Measurements from ENCODE around the gene THEM4.

THEM4 gene

GRCh38 chr1:151909167-151910149 is at the start of gene THEM4:
Gene THEM4, minus strand, starts transcription at chr1:151909511. Its CDS starts 53 bp downstream, at chr1:151909458.
- peak; percentile 99 for DNase-seq (ENCODE audit: low spot score)

DNA sequence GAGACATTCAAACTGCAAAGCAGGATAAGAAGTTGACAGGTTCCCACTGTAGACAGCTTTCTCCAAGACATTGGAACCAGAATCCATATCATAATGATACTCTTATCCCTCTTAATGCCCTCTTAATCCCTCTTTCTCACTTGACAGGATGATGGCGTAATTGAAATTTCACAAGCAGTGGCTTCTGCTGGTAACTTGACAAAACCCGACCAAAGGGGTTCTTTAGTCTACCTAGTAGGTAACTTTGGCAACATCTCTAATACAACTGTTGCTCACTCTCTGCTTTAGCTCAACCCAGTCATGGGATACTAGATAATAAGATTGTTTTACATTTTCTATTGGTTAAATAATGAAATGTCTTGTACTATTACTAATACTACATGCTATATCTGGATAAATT is 49.6 kb upstream of the THEM4 start:
- DNase-seq (ENCODE audit: low spot score): no peak

DNA sequence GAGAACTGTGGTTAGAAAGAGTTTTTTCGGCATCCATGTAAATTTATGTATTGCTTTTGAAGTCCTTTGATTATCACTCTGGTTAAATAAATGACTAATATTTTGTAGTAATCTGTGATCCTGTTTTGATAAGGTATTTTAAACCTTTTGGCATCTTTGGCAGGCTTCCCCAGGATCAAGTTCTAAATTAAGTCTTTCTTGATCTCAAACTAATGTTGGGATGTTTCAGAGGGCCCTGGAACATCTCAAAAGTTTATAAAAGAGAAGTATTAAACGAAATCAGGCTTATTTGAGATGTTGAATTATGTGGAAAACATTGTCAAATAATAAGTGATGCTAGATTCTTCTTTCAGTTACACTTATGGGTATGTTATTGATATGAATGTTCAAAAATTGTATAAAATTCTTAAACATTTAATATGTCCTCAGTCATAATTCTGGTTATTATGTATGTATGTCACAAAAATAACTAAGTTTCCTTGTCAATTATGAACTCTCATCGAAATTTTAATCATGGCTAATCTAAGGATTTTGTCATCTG is 47.7 kb upstream of the THEM4 start:
- DNase-seq (ENCODE audit: low spot score): no peak

DNA sequence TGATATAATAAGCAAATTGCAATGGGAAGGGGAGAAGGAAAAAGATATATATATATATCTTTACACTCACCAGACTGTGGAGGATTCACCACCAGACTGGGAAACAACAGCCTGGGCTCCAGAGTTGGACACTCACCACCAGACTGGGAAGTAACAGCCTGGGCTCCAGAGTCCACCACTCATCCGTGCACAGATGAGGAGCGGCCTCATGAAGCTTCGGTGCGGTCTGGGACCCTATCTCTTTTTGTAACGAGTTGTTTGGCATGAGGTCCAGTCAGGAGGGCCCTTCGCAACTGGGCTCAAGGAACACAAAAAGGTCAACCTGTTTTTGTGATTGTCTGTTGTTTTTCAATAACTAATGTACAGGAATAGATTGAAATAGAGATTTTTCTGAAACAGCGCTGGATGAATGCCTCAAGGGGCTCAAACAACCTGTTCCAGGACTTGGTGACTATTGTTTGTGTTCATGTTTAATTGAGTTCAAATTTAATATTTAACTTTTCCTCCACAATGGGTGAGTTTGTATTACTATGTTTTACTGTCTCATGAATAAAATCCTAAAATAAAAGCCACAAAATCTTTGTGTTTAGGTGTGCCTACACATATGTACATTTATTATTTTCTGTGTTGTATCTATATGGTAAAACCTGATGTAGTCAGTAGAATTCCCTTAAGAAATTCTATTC is 44.2 kb upstream of the THEM4 start:
- no peak for DNase-seq (ENCODE audit: low spot score)

DNA sequence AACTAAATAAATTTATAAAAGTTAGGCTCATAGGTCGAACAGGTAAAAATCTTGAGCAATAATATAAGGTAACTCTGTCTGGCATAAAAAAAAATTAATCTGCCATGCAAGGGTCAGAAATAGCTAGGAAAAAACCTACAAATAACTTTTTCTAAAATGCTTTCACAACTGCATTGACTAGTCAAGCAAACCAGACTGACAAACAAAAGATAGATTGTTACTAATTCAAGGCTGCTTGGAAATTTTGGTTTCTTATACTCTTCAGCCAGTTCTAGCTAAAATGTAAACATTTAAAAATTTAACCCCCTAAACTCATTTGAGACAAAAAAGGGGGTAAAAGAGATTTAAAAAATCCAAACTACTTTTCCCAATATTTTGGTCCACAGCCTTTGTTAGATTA is 43.5 kb upstream of the THEM4 start:
- no peak for DNase-seq (ENCODE audit: low spot score)

GRCh38 chr1:151949371-151950193 is 40.3 kb upstream of the THEM4 start:
- DNase-seq (ENCODE audit: low spot score): no peak

DNA sequence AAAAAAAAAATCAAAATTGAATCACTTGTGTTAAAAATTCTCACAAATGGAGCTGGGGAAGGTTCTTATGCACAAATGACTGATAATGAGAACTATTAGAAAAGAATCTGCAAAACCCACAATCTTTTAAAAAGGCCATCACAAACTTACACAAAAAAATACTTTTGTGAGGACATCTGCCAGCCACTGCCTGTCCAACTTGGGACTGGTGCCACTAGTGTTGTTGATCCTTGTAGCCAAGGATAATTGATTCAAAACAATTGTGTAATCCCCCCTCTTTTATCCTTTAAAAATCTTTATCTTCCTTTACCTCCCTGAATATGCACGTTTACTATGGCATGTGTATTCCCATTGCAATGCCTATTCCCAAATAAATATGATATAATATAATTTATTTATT is 39.2 kb upstream of the THEM4 start:
- DNase-seq (ENCODE audit: low spot score): no peak

GRCh38 chr1:151947140-151947539 is 37.8 kb upstream of the THEM4 start:
- DNase-seq (ENCODE audit: low spot score): no peak

GRCh38 chr1:151945725-151946722 is 36.7 kb upstream of the THEM4 start:
- peak; percentile 92 for DNase-seq (ENCODE audit: low spot score)

GRCh38 chr1:151944857-151945575 is 35.7 kb upstream of the THEM4 start:
- no peak for DNase-seq (ENCODE audit: low spot score)

GRCh38 chr1:151944126-151944856 is 35.0 kb upstream of the THEM4 start:
- no peak for DNase-seq (ENCODE audit: low spot score)

GRCh38 chr1:151943591-151943990 is 34.3 kb upstream of the THEM4 start:
- DNase-seq (ENCODE audit: low spot score): no peak

GRCh38 chr1:151942882-151943281 is 33.6 kb upstream of the THEM4 start:
- DNase-seq (ENCODE audit: low spot score): no peak

DNA sequence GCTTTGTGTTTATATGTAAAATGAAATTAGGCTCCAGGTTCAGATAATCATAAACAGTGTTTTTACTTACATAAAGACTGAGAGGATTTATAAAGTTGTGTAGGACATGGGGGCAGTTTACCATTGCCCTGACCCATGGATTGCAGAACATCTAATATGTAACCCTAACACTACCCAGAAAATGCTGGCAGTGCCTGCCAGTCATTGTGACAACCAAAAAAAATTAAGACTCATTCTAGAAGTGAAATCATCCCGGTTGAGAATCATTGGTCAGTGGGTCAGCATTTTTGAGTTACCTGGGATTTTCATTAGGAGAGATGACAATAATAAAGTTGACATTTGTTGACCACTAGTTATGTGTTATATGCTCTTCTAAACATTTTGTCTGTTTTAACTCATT is 31.2 kb upstream of the THEM4 start:
- no peak for DNase-seq (ENCODE audit: low spot score)

DNA sequence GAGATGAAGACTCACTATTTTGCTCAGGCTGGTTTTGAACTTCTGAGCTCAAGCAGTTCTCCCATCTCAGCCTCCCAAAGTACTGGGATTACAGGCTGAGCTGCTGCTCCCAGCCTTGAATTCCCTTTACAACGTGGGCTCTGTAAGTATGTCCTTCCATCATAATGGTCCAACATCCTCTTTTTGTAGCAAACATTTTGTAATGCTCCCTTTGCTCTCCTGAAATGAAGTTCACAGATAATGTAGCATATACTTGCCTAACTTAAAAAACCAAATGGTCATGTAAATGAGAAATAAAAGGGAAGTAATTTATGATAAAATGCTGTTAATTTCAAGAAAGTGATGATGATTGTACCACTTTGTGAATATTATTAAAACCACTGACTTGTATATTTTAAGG is 30.5 kb upstream of the THEM4 start:
- DNase-seq (ENCODE audit: low spot score): no peak

GRCh38 chr1:151939141-151939540 is 29.8 kb upstream of the THEM4 start:
- no peak for DNase-seq (ENCODE audit: low spot score)

DNA sequence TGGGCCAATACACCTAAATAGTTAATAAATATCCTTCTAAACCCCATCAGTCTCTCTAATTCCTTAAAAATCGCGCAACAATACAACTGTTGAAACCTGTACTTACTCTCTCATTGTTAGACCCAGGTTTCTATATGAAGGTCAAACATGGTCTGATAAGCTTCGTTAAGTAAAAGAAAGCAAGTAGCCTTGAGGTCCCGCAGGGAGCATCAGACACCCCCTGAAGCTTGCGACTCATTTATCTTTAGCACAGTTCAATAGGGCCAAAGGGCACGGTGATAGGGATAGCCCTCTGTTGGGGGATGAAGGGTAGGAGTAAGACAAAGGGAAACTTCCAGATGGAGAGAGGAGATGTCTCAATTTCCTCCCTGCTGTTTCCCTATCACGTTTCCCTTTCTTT is 27.3 kb upstream of the THEM4 start:
- DNase-seq (ENCODE audit: low spot score): no peak

GRCh38 chr1:151935894-151936602 is 26.7 kb upstream of the THEM4 start:
- no peak for DNase-seq (ENCODE audit: low spot score)

DNA sequence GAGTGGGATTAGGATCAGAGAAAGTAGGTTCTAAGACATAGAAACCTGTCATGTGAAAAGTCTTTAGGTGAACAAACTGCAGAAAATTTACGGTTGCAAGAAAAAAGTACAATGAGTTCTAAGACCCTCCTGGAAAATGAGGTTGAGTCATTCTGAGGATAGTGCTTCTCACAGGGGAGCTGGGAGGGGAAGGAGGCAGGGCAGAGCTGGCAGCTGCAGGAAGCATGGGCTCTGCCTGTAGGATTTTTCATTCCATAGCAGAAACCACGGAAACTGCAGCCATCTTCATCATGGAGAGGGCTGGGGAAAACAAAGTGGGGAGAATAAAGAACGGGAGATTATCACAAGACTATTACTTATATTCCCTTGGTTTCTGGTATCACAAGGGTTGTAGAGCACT is 25.8 kb upstream of the THEM4 start:
- no peak for DNase-seq (ENCODE audit: low spot score)

Measured in GM03348 (cell line).